GM19351 (cell line): ENCODE measurements around the gene NFASC.

Source experiments
- ATAC-seq: cut with Tn5 transposase; IDR thresholded peaks from one replicate; pipeline ENCODE4 v1.9.1; 2021; ENCODE audit warnings: mild to moderate bottlenecking, moderate library complexity; ENCODE audit not compliant: unreplicated experiment

NFASC gene

GRCh38 chr1:204887846-204888245, 17.2 kb downstream of the NFASC start:
- ATAC-seq: no peak

GRCh38 chr1:204888294-204888693, 17.6 kb downstream of the NFASC start:
- no peak for ATAC-seq

GRCh38 chr1:204889681-204890383, 19.2 kb downstream of the NFASC start:
- ATAC-seq: no peak

GRCh38 chr1:204891860-204892259, 21.2 kb downstream of the NFASC start:
- no peak for ATAC-seq

DNA sequence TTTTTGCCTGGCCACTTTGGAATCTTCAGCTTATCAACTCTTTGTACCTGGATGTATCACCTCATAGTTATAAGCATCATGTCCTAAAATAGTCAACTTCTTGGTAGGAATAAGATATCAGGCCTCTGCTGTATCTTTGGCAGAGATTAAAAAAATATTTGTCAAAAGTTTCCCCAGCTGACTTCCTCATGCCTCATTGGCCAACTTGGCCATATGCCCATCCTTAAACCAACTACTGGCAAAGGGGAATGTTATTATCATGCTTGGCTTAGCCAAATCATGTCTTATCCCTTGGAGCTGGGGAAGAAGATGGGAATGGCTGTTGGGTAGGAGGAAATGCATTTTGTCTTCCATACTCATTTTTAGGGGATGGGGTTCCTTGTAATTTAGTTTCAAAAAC, 23.4 kb downstream of the NFASC start:
- ATAC-seq: no peak

GRCh38 chr1:204894606-204895005, 23.9 kb downstream of the NFASC start:
- ATAC-seq: no peak

GRCh38 chr1:204896023-204896422, 25.4 kb downstream of the NFASC start:
- ATAC-seq: no peak

GRCh38 chr1:204896787-204897469, 26.3 kb downstream of the NFASC start:
- no peak for ATAC-seq

DNA sequence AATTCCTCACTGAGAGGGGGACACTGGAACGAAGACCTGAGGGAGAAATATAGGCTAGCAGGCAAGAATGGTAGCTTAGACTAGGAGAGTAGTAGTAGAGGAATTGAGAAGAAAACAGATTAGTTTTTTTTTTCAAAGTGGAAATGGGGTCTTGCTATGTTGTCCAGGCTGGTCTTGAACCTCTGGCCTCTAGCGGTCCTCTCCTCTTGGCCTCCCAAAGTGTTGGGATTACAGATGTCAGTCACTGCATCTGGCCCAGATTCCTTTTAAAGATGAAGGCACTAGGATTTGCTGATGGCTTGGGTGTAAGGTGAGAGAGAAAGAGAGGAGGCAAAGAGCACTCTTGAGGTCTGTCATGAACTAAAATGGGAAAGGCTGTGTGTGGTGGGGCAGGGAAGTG, 30.1 kb downstream of the NFASC start:
- no peak for ATAC-seq

GRCh38 chr1:204902671-204903070, 32.0 kb downstream of the NFASC start:
- no peak for ATAC-seq

- ATAC-seq: no peak
Observed at GRCh38 chr1:204904228-204904810, 33.7 kb downstream of the NFASC start.

GRCh38 chr1:204909109-204909508, 38.4 kb downstream of the NFASC start:
- ATAC-seq: no peak

DNA sequence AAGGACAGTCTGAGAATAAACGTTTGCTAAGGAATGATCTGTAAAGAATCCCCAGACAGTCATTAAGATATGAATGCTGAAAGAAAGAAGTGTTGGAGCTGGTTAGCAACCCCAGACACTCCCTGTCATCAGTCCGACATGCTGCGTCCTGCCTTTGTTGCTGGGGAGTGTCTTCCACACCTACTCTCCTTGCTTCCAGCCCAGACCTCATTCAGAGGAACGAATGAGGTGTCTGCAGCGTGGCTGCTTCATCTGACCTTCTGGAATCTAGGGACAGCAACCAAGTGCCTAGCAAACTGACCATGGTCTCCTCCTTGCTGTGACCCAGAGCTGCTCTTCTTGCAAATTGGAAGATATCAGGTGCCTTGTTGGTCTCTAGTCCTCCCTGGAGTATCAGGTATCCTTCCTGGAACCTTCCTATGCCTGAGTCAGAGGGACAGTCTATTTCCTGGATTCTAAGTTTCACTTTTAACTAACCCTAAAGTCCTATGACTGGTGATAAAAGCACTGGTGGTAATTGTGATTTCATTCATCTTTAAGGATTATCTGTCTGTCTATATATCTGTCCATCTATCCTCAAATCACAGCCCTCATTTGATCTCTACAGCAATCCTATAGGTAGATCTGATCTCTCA, 45.3 kb downstream of the NFASC start:
- ATAC-seq: no peak

GRCh38 chr1:204917802-204918201, 47.1 kb downstream of the NFASC start:
- ATAC-seq: no peak

DNA sequence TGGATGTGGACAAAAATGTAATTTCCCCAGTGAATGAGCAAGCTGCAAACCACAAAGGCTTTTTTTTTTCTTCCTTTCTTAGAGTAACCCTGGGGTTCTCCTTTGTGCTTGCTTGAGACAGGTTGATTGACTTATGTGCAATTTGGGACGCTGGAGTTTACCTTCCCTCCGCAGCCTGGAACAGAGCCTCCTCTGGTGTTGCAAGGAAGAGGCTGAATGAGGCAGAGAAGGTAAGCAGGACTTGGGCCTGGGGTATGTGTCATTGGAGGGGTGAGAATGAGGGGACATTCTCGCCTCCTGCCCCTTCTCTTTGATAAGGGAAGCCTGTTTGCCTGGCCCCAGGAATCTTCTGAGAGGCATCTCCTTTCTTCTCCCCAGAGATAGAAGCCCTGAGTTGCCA, 49.8 kb downstream of the NFASC start:
- no peak for ATAC-seq

GRCh38 chr1:204920967-204921366, 50.3 kb downstream of the NFASC start:
- no peak for ATAC-seq

GRCh38 chr1:204921855-204922516, 51.3 kb downstream of the NFASC start:
- no peak for ATAC-seq

DNA sequence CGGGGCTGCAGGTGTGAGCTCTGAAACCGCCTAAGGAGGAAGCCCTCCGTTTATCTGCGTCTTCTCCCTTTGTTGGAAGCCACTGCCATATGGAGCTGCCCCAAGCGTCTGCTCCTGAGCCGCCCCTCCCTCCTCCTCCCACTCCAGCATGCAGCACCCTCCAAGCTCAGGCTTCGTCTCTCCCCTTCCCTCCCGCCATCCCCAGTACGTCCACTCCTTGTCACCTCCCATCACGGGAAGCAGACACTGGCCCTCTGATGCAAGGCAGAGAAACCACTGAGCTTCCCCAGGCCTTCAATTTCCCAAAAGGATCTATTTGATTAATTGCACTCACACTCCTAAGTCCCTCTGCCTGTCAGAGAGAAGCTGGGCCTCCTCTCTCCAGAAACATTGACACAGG, 52.5 kb downstream of the NFASC start:
- no peak for ATAC-seq

DNA sequence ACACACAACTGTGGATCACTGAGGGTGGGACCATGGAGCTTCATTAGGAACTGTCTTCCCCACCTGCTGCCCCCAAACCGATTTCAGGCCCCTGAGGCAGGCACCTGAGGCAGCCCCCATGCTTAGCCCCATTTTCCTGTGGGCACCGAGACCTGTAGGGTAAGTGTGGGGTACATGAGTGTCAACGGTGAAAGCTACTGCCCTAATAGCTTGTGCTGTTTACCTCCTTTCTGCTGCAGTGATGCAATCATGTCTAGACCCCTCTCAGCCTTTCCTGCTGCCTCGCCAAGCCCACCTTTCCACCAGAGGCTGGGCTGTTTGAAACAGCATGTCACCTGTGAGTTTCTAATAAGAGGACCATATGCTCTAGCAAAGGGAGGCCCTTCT, 53.0 kb downstream of the NFASC start:
- no peak for ATAC-seq

DNA sequence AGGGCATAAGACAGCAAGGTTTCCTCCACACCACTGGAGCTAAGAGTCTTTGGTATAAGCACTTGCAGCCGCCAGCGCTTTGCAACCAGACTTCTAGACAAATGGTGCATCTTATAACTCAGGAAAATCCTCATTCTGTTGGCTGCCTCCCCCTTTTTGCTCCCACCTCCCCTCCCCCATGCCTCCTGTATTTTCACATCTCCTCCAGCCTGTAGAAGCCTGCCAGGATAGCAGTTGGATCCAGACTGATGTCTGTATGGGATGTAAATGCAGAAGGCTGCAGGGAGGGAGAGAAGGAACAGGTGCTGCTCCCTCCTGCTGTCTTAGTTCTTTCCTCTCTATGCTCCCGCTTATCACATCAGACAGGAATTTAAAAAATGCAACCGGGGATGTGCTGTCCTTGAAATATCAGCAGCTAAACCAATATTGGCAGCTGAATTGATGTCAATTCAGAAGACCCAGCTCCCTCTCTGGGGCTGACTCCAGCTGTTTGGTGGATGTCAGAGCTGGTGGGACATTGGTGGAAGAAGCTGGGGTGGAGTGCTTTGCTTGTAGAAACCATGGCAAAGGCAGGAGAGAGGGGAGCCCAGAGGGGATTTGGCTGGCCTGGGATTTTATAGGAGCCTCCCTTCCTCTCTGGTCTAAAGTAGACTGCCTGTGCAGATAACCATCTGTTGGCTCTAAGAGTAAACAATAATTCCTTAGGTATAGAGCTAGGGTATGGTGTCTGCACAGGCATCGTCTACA, 53.5 kb downstream of the NFASC start:
- ATAC-seq: no peak

- no peak for ATAC-seq
Observed at GRCh38 chr1:204925701-204926100, 55.0 kb downstream of the NFASC start.
